Upper lobe of left lung (tissue), 4 donors: ENCODE measurements around the gene CDKN2AIPNL.

ENCODE experiments used
- EP300 ChIP-seq, 4 donors: sonication (generic); formaldehyde crosslinking; IDR thresholded peaks; one replicate each; pipeline ENCODE4 v1.5.1; 2017; ENCODE audit warnings: antibody characterized with exemption in 4 of 4, control low read depth in 2 of 4
- POLR2AphosphoS5 ChIP-seq, 2 donors: sonication (generic); formaldehyde crosslinking; IDR thresholded peaks; one replicate each; pipeline ENCODE4 v1.5.1; 2017; ENCODE audit warnings: antibody characterized with exemption in 2 of 2
- TF ChIP-seq, protein P1 (sequence below), 6 experiments: fragments of 450-650 bp in 4 of 6; fragments of 200-600 bp in 2 of 6; sonication (generic) in 2 of 6; IDR thresholded peaks; one replicate each; pipeline ENCODE4 v1.5.1; 2016 to 2019; ENCODE audit warnings: antibody characterized with exemption in 6 of 6

DNA sequence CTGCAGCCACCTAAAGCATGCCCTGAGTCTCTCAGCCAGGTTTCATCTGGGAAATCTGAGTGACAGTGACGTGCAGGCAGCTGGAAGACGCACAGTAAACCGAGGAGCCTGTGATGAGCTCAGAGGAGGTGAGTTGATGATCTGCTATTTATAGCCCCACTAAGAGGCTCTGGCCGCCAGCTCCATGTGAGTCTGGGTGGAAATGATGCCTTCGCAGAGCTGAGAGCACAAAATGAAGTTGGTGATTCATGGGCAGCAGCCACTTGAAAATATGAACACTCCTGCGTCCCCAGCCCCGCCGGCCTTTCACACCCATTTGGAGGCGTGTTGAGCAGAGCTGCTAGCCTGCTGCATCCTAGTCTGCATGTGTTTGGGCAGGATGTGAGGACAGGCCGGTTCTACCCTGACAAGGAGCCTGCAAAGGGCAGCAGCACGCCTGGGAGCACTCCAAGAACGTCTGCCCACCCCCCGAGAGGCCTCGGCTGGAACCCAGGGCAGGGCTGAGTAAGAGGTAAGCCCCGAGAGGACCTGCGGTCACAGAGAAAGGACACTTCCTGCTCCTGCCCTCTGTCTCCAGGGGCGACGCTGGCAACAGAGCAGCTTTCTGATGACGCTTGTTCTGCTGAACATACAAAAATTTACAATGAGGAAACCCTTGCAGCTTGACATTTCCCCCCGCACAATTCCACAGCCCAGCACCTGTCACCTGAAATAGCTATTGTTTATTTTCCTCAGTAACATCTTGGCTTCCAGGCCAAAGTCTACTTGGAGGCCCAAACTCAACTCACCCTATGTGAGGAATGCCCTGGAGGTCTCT lies 25.1 kb upstream of the CDKN2AIPNL start:
- TF ChIP-seq, protein P1, sequence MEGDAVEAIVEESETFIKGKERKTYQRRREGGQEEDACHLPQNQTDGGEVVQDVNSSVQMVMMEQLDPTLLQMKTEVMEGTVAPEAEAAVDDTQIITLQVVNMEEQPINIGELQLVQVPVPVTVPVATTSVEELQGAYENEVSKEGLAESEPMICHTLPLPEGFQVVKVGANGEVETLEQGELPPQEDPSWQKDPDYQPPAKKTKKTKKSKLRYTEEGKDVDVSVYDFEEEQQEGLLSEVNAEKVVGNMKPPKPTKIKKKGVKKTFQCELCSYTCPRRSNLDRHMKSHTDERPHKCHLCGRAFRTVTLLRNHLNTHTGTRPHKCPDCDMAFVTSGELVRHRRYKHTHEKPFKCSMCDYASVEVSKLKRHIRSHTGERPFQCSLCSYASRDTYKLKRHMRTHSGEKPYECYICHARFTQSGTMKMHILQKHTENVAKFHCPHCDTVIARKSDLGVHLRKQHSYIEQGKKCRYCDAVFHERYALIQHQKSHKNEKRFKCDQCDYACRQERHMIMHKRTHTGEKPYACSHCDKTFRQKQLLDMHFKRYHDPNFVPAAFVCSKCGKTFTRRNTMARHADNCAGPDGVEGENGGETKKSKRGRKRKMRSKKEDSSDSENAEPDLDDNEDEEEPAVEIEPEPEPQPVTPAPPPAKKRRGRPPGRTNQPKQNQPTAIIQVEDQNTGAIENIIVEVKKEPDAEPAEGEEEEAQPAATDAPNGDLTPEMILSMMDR (IDR thresholded peaks at IDR 0.05), result no peak
- TF ChIP-seq EP300 (IDR thresholded peaks at IDR 0.05) (peak in 3 of 4 donors; percentile 10 to 58 (median 50)), POLR2AphosphoS5 (IDR thresholded peaks at IDR 0.05) (peak; percentile 47 to 67)
